HCT116 (cell line): ENCODE measurements around the gene SLC39A13. TPM values are rescaled to one million over a fixed set of nuclear protein-coding genes. Genes with fewer than 3 reads are reported as not detected.

Source experiments
- ATAC-seq: fragments of 200-7000 bp; cut with Tn5 transposase; 2 replicates; pipeline ENCODE4 v1.9.1; 2020; ENCODE audit warnings: mild to moderate bottlenecking, moderate library complexity
- BruUV-seq: library from RNA; stranded (reverse); fragments of 400-500 nt; replicated peaks from 2 replicates; lab custom pipeline; 2021; lab: Mats Ljungman, UMichigan
- CTCF ChIA-PET: fragments of 300-600 bp; sonication (Branson Sonifier 250); formaldehyde crosslinking; loops from one replicate; lab custom pipeline; 2021; ENCODE audit warnings: antibody characterized with exemption; lab: Charles Lee
- POLR2A ChIA-PET: fragments of 300-600, 350-600 bp; sonication (Branson Sonifier 250); formaldehyde crosslinking; loops from one replicate; lab custom pipeline; 2021; ENCODE audit warnings: antibody characterized with exemption; lab: Charles Lee
- RAD21 ChIA-PET, 2 experiments: fragments of 300-600 bp; sonication (Branson Sonifier 250); formaldehyde crosslinking; loops; one replicate each; lab custom pipeline; 2023; ENCODE audit warnings: low total read pairs in 2 of 2; ENCODE audit not compliant: uncharacterized antibody in 2 of 2, unreplicated experiment in 2 of 2, low non-redundant PET in 1 of 2; lab: Charles Lee
- DNase-seq: peaks from one replicate; pipeline ENCODE4 v3.0.0-alpha.2; 2010; ENCODE audit warnings: low read depth, low spot score
- H2AFZ ChIP-seq: fragments of 200-600 bp; shearing (Covaris generic), sonication (generic); 2 replicates; pipeline ENCODE4 v1.6.1; 2017; ENCODE audit warnings: low read depth, mixed run types, mixed read lengths, antibody characterized with exemption, low read length; ENCODE audit not compliant: poor library complexity, severe bottlenecking
- H3K27ac ChIP-seq: 2 replicates; pipeline ENCODE4 v1.5.1; 2012; ENCODE audit warnings: low read depth, low read length
- H3K27me3 ChIP-seq: fragments of 200-600 bp; sonication (generic); 2 replicates; pipeline ENCODE4 v1.6.1; 2016; ENCODE audit warnings: mixed run types, low read length, mixed read lengths; ENCODE audit not compliant: insufficient read depth
- H3K36me3 ChIP-seq, 2 experiments: fragments of 200-500 bp in 1 of 2; fragments of 200-600 bp in 1 of 2; sonication (Bioruptor generic) in 1 of 2; sonication (generic) in 1 of 2; 2 replicates each; pipeline versions ENCODE4 v1.5.1 to v1.6.1; 2014 to 2016; ENCODE audit warnings: low read length in 2 of 2, inconsistent platforms in 1 of 2, mixed read lengths in 1 of 2, mixed run types in 1 of 2; ENCODE audit not compliant: insufficient read depth in 2 of 2, control insufficient read depth in 1 of 2
- H3K4me1 ChIP-seq, 2 experiments: fragments of 200-600 bp in 1 of 2; sonication (generic) in 1 of 2; 2 replicates each; pipeline versions ENCODE4 v1.5.1 to v1.6.1; 2012 to 2017; ENCODE audit warnings: low read length in 2 of 2, inconsistent platforms in 1 of 2, mild to moderate bottlenecking in 1 of 2, mixed read lengths in 1 of 2, mixed run types in 1 of 2, moderate library complexity in 1 of 2; ENCODE audit not compliant: insufficient read depth in 2 of 2, control insufficient read depth in 1 of 2
- H3K4me2 ChIP-seq: fragments of 200-600 bp; sonication (generic); 2 replicates; pipeline ENCODE4 v1.6.1; 2017; ENCODE audit warnings: mixed run types, low read length, mixed read lengths
- H3K4me3 ChIP-seq, 2 experiments: fragments of 200-600 bp in 1 of 2; sonication (generic) in 1 of 2; replicated peaks in 1 of 2; 2 replicates each; pipeline ENCODE4 v1.5.1; 2011 to 2016; ENCODE audit warnings: low read length in 2 of 2, control low read depth in 1 of 2, low read depth in 1 of 2, mild to moderate bottlenecking in 1 of 2, mixed read lengths in 1 of 2, mixed run types in 1 of 2
- H3K79me2 ChIP-seq: fragments of 200-600 bp; sonication (generic); 2 replicates; pipeline ENCODE4 v1.6.1; 2017; ENCODE audit warnings: mild to moderate bottlenecking, mixed run types, low read length, moderate library complexity, mixed read lengths; ENCODE audit not compliant: insufficient read depth
- H3K9ac ChIP-seq: fragments of 200-600 bp; sonication (generic); 2 replicates; pipeline ENCODE4 v1.6.1; 2016; ENCODE audit warnings: low read length, mixed read lengths
- H3K9me2 ChIP-seq: fragments of 200-600 bp; sonication (generic), shearing (Covaris generic); 2 replicates; pipeline ENCODE4 v1.6.1; 2017; ENCODE audit warnings: mixed run types, mild to moderate bottlenecking, moderate library complexity; ENCODE audit not compliant: insufficient read depth
- H3K9me3 ChIP-seq, 2 experiments: fragments of 200-500 bp in 1 of 2; fragments of 200-600 bp in 1 of 2; sonication (Bioruptor generic) in 1 of 2; sonication (generic) in 1 of 2; 2 replicates each; pipeline ENCODE4 v1.6.1; 2014 to 2017; ENCODE audit warnings: low read length in 2 of 2, mixed read lengths in 2 of 2, inconsistent platforms in 1 of 2, low read depth in 1 of 2, mild to moderate bottlenecking in 1 of 2, mixed run types in 1 of 2, moderate library complexity in 1 of 2; ENCODE audit not compliant: control insufficient read depth in 1 of 2, insufficient read depth in 1 of 2
- H4K20me1 ChIP-seq: fragments of 200-600 bp; sonication (generic), shearing (Covaris generic); 2 replicates; pipeline ENCODE4 v1.6.1; 2017; ENCODE audit warnings: mixed run types, mild to moderate bottlenecking, moderate library complexity; ENCODE audit not compliant: insufficient read depth
- CTCF ChIP-seq, 3 experiments: fragments of 200-600 bp in 1 of 3; sonication (generic) in 1 of 3; IDR thresholded peaks in 2 of 3; conservative IDR thresholded peaks in 1 of 3; 2 replicates each; pipeline ENCODE4 v1.5.1; 2012 to 2017; ENCODE audit warnings: low read depth in 2 of 3, low read length in 2 of 3, antibody characterized with exemption in 1 of 3, borderline replicate concordance in 1 of 3, control low read depth in 1 of 3, mild to moderate bottlenecking in 1 of 3, mixed read lengths in 1 of 3, mixed run types in 1 of 3, moderate library complexity in 1 of 3; ENCODE audit not compliant: insufficient read depth in 1 of 3
- EGR1 ChIP-seq: IDR thresholded peaks from 2 replicates; pipeline ENCODE4 v1.6.1; 2012; ENCODE audit warnings: low read depth
- EZH2 ChIP-seq: fragments of 200-600 bp; sonication (generic); IDR thresholded peaks from 2 replicates; pipeline ENCODE4 v1.6.1; 2017; ENCODE audit warnings: antibody characterized with exemption, mixed run types
- FOSL1 ChIP-seq: IDR thresholded peaks from 2 replicates; pipeline ENCODE4 v1.6.1; 2012; ENCODE audit warnings: low read depth
- MAX ChIP-seq: IDR thresholded peaks from 2 replicates; pipeline ENCODE4 v1.6.1; 2012
- POLR2A ChIP-seq: IDR thresholded peaks from 2 replicates; pipeline ENCODE4 v1.7.0; 2011; ENCODE audit warnings: borderline replicate concordance; ENCODE audit not compliant: insufficient read depth, insufficient read length; ENCODE audit errors: extremely low read depth
- POLR2AphosphoS5 ChIP-seq: IDR thresholded peaks from 2 replicates; pipeline ENCODE4 v1.6.1; 2011; ENCODE audit warnings: mild to moderate bottlenecking, low read depth, low read length, moderate library complexity
- SP1 ChIP-seq: IDR thresholded peaks from 2 replicates; pipeline ENCODE4 v1.6.1; 2012; ENCODE audit warnings: low read depth
- SRF ChIP-seq: IDR thresholded peaks from 2 replicates; pipeline ENCODE4 v1.6.1; 2012; ENCODE audit warnings: low read depth
- YY1 ChIP-seq: IDR thresholded peaks from 2 replicates; pipeline ENCODE4 v1.6.1; 2011; ENCODE audit warnings: low read length, low read depth, moderate library complexity, mild to moderate bottlenecking; ENCODE audit not compliant: insufficient replicate concordance; ENCODE audit errors: extremely low read depth
- ZFX ChIP-seq: fragments of 450-650 bp; IDR thresholded peaks from 2 replicates; pipeline ENCODE4 v1.6.1; 2017
- intact Hi-C: fragments of 100-400 bp; cut with micrococcal nuclease; formaldehyde crosslinking; loops from 2 replicates; pipeline ENCODE4 v1.10.0; 2022
- total RNA-seq: library from RNA; stranded (reverse); gene quantifications from one replicate; pipeline ENCODE4 v1.2.1, GENCODE V29; 2021; ENCODE audit not compliant: unreplicated experiment

The SLC39A13 gene
- total RNA-seq, 1 experiment from 2014 or later = 23.9 TPM

GRCh38 chr11:47446833-47447232, 38.4 kb downstream of the SLC39A13 start (continued):
- TF ChIP-seq CTCF (IDR thresholded peaks at IDR 0.05 in 2 of 3, conservative IDR thresholded peaks at IDR 0.05 in 1 of 3; ENCODE audit: borderline replicate concordance in 1 of 3, insufficient read depth in 1 of 3, low read depth in 2 of 3, low read length in 2 of 3) = no peak
- no peak for TF ChIP-seq EZH2
- no peak for TF ChIP-seq POLR2AphosphoS5
- no peak for TF ChIP-seq EGR1
- TF ChIP-seq, all 23 proteins: peak for 0

GRCh38 chr11:47447906-47448305, 39.5 kb downstream of the SLC39A13 start:
- no peak for DNase-seq
- Histone ChIP-seq H2AFZ (no peak overlapping the region), H3K4me2 (no peak overlapping the region), H3K27ac (no peak overlapping the region), H3K36me3 (no peaks in the 10 kb centered on the region), H3K9me3 (no peaks in the 10 kb centered on the region), H3K79me2 (no peaks in the 10 kb centered on the region), H3K9me2 (no peaks in the 10 kb centered on the region), H4K20me1 (no peaks in the 10 kb centered on the region), H3K4me3 (no peak overlapping the region), H3K4me1 (no peaks in the 10 kb centered on the region), H3K27me3 (no peaks in the 10 kb centered on the region), H3K9ac (no peak overlapping the region)
- intact Hi-C loops = no loop called here
- ChIA-PET CTCF (no interaction called here), RAD21 (no interaction called here), POLR2A (interaction anchor here (0.6 kb wide), 1 partner anchor 399 kb away, joined by 3 read pairs; no protein-coding TSS in a partner anchor)
- no TSS peak for BruUV-seq
- no peak for ATAC-seq
- TF ChIP-seq POLR2A = no peak
- TF ChIP-seq EZH2 = no peak
- no peak for TF ChIP-seq MAX
- no peak for TF ChIP-seq ZFX
- no peak for TF ChIP-seq SP1
- no peak for TF ChIP-seq YY1
- TF ChIP-seq SRF = no peak
- no peak for TF ChIP-seq CTCF (IDR thresholded peaks at IDR 0.05 in 2 of 3, conservative IDR thresholded peaks at IDR 0.05 in 1 of 3; ENCODE audit: borderline replicate concordance in 1 of 3, insufficient read depth in 1 of 3, low read depth in 2 of 3, low read length in 2 of 3)
- no peak for TF ChIP-seq FOSL1
- no peak for TF ChIP-seq EGR1
